ENCODE results near the gene DPEP3.

DNA sequence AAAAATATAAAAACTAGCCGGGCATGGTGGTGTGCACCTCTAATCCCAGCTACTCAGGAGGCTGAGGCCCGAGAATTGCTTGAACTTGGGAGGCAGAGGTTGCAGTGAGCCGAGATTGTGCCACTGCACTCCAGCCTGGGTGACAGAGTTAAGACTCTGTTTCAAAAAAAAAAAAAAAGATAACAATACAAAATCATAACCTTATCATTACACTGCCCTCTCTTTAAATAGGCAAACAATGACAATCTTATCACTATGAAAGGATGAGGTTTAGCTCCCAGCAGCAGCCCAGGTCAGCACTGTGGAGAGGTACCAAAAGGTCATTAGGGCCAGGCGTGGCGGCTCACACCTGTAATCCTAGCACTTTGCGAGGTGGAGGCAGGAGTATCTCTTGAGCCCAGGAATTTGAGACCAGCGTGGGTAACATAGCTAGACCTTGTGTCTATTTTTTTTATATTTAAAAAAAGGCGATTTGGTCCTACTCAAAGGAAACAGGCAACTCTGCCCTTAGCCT lies 38.9 kb upstream of the DPEP3 start:
- no peak for TF ChIP-seq POLR2A (IDR thresholded peaks at IDR 0.05)
- TF ChIP-seq, protein P1, sequence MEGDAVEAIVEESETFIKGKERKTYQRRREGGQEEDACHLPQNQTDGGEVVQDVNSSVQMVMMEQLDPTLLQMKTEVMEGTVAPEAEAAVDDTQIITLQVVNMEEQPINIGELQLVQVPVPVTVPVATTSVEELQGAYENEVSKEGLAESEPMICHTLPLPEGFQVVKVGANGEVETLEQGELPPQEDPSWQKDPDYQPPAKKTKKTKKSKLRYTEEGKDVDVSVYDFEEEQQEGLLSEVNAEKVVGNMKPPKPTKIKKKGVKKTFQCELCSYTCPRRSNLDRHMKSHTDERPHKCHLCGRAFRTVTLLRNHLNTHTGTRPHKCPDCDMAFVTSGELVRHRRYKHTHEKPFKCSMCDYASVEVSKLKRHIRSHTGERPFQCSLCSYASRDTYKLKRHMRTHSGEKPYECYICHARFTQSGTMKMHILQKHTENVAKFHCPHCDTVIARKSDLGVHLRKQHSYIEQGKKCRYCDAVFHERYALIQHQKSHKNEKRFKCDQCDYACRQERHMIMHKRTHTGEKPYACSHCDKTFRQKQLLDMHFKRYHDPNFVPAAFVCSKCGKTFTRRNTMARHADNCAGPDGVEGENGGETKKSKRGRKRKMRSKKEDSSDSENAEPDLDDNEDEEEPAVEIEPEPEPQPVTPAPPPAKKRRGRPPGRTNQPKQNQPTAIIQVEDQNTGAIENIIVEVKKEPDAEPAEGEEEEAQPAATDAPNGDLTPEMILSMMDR (IDR thresholded peaks at IDR 0.05) = no peak
